ENCODE results near the gene ARHGEF33. TPM values are rescaled to one million over a fixed set of nuclear protein-coding genes. Genes with fewer than 3 reads are reported as not detected.

Gene ARHGEF33
- total and polyA plus RNA-seq, 8 donors = under 0.01 to 2.0 (median 0.61) TPM; not detected in 1

GRCh38 chr2:39017334-39017733, 127.7 kb downstream of the ARHGEF33 start:
- DNase-seq = no peak
- intact Hi-C loops (cut with DNase I; ENCODE audit: low total_unique reads) = no loop called here
- Histone ChIP-seq H3K4me3 (no peak overlapping the region), H3K36me3 (peaks cover 0 to 33% (median 21%) of the 10 kb centered on the region in 4 donors), H3K27me3 (no peaks in the 10 kb centered on the region), H3K9me3 (no peaks in the 10 kb centered on the region), H3K27ac (no peak overlapping the region), H3K4me1 (peaks cover 0 to 21% (median 3%) of the 10 kb centered on the region in 4 donors)
- TF ChIP-seq CTCF (IDR thresholded peaks at IDR 0.05) = no peak
- no peak for TF ChIP-seq EP300 (IDR thresholded peaks at IDR 0.05)
- TF ChIP-seq POLR2AphosphoS5 (IDR thresholded peaks at IDR 0.05) = no peak
- TF ChIP-seq POLR2A (IDR thresholded peaks at IDR 0.05) = no peak

GRCh38 chr2:39018638-39019037, 129.0 kb downstream of the ARHGEF33 start:
- TF ChIP-seq EP300 (IDR thresholded peaks at IDR 0.05) (no peak), POLR2A (IDR thresholded peaks at IDR 0.05) (no peak), CTCF (IDR thresholded peaks at IDR 0.05) (no peak), POLR2AphosphoS5 (IDR thresholded peaks at IDR 0.05) (no peak)

GRCh38 chr2:39020383-39020782, 130.7 kb downstream of the ARHGEF33 start:
- Histone ChIP-seq H3K4me3 (no peak overlapping the region), H3K27ac (peak overlapping the region in 1 of 5 donors; percentile 44), H3K9me3 (no peaks in the 10 kb centered on the region), H3K27me3 (no peaks in the 10 kb centered on the region), H3K4me1 (peaks cover 0 to 21% (median 3%) of the 10 kb centered on the region in 4 donors), H3K36me3 (peaks cover 6 to 29% (median 11%) of the 10 kb centered on the region in 4 donors)
- DNase-seq = no peak
- TF ChIP-seq POLR2A (IDR thresholded peaks at IDR 0.05) = no peak
- no peak for TF ChIP-seq CTCF (IDR thresholded peaks at IDR 0.05)
- TF ChIP-seq EP300 (IDR thresholded peaks at IDR 0.05) = no peak
- TF ChIP-seq POLR2AphosphoS5 (IDR thresholded peaks at IDR 0.05) = no peak
- intact Hi-C loops (cut with DNase I; ENCODE audit: low total_unique reads) = no loop called here

More at GRCh38 chr2:39018638-39019037, 129.0 kb downstream of the ARHGEF33 start:
- peaks cover 0 to 21% (median 3%) of the 10 kb centered on the region in 4 donors for H3K4me1 ChIP-seq
- H3K36me3 ChIP-seq = peaks cover 6 to 32% (median 17%) of the 10 kb centered on the region in 4 donors
- no peaks in the 10 kb centered on the region for H3K9me3 ChIP-seq
- 72 to 84% (median 78%) methylated on average over 4 of the region's 4 CpGs for WGBS, 5 donors
- peak overlapping the region in 3 of 5 donors; percentile 42 to 55 (median 44) for H3K27ac ChIP-seq
- H3K27me3 ChIP-seq = no peaks in the 10 kb centered on the region
- DNase-seq = peak in 1 of 2 donors; percentile 12
- H3K4me3 ChIP-seq = no peak overlapping the region
- intact Hi-C loops (cut with DNase I; ENCODE audit: low total_unique reads) = no loop called here

GRCh38 chr2:39022642-39023235, 133.1 kb downstream of the ARHGEF33 start:
- peak overlapping the region in 1 of 5 donors; percentile 4 for H3K27ac ChIP-seq
- WGBS, 5 donors = 79 to 82% (median 79%) methylated on average over 6 of the region's 6 CpGs
- intact Hi-C loops (cut with DNase I; ENCODE audit: low total_unique reads) = no loop called here
- H3K4me3 ChIP-seq = peak overlapping the region in 1 of 4 donors; percentile 1
- H3K9me3 ChIP-seq = no peaks in the 10 kb centered on the region
- TF ChIP-seq POLR2A (IDR thresholded peaks at IDR 0.05) = no peak
- no peak for TF ChIP-seq POLR2AphosphoS5 (IDR thresholded peaks at IDR 0.05)
- no peak for TF ChIP-seq EP300 (IDR thresholded peaks at IDR 0.05)
- TF ChIP-seq CTCF (IDR thresholded peaks at IDR 0.05) = no peak
- no peak for DNase-seq
- H3K4me1 ChIP-seq = peaks cover 0 to 5% (median 0%) of the 10 kb centered on the region in 4 donors
- H3K27me3 ChIP-seq = no peaks in the 10 kb centered on the region
- H3K36me3 ChIP-seq = peaks cover 6 to 29% (median 14%) of the 10 kb centered on the region in 4 donors
